HG03354 (cell line): ENCODE data around the gene AGMO.

ENCODE experiments used
- ATAC-seq: cut with Tn5 transposase; IDR thresholded peaks from one replicate; pipeline ENCODE4 v1.9.1; 2021; ENCODE audit warnings: mild to moderate bottlenecking; ENCODE audit not compliant: unreplicated experiment, poor library complexity, severe bottlenecking

Gene AGMO

DNA sequence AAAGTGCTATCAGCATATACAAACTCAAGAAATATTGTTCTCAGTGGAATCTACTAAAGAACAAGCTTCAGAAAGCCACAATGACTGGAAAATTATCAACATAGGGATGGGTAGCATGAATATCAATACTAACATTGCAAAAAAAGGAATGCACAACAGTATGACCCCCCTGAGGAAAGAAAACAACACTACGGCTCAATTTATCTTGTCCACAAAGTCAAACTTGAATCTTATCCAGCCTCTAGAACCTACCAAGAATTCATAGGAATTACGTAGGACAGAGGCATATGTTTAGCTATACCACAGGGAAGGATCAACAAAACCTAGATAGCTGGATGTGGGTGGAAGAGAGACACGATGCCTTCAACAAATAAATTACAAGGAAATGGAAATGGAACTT lies 54.6 kb downstream of the AGMO start:
- ATAC-seq, result no peak

DNA sequence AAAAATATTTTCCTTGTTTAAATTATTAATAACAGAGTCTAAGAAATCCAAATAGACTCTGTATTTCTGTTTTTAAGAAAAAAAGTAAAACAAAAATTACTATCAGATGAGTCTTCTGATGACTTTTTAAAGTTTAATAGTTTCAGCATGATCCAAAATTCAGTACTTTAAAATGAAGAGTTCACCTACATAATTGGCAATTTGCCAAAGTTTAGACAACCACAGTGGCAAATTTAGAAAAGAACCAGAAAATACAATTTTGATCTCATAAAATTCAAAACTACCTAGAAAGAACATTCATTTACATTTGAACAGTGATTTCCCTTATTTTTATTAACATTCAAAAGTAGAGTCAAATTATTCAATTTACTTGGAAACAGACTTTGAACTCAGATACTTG lies 56.1 kb downstream of the AGMO start:
- no peak for ATAC-seq

DNA sequence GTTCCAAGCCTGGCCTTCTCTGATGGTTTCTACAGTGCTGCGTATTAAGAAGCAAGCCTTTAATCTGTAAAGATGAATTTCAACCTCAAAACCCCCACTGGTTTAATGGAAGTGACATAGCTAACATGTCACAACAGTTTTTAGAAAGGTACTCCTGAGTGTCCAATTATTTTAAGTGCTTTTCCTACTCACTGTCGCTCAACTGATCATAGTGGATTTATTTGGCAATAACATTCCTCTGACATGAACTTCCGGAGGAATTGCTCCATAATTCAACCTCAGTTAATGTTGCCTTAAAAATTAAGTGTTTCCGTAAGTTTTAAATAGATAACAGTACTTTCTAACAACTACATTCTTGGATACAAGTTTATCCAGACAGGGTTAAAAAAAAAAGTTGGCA lies 57.5 kb downstream of the AGMO start:
- no peak for ATAC-seq

DNA sequence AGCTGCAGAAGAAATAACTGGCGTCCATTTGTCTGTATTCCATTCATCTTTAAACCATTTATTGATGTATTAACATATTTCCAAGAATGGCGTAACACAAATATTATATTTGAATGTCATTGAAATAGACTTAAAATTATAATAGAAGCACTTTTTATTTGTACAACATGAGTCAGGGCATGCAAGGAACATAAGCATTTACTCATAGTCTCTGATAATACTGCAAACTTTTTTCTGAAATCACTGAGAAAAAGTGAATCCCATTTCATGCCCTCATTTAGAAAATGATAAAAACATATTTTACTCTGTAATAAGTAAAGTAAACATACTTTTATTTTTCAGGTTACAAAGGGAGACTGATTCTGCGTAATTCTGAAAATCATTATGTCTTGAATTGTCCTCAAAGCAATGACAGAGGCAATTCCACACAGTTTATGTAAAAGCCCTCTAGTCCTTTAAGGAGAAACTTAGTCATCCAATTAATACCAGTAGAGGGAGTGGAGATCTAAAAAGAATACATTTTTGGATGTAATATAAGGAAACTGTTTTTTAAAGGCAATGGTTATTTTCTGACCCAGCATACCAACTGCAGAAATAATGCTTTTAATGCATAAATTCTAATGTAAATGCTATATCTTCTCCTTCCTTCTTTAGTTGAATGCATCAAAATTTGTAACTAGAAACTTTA lies 58.1 kb downstream of the AGMO start:
- no peak for ATAC-seq

DNA sequence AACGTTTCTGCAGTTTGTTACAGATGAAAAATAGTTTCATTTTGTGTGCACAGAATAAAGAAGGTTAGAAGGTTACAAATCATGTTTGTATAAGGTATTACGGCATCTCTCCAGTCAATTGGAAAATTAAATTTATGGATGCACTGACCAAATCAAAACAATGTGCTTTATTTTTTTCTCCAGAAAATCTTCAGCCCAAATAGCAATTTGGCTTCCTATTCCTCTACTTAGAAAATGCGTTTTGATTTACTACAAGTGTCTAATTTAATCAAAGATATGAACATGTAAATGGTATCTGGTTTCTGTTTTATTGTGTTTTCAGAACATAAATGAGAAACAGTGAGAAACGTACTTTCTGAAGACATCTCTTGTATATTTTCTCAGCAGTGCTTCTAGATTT lies 63.4 kb downstream of the AGMO start:
- ATAC-seq, result no peak

DNA sequence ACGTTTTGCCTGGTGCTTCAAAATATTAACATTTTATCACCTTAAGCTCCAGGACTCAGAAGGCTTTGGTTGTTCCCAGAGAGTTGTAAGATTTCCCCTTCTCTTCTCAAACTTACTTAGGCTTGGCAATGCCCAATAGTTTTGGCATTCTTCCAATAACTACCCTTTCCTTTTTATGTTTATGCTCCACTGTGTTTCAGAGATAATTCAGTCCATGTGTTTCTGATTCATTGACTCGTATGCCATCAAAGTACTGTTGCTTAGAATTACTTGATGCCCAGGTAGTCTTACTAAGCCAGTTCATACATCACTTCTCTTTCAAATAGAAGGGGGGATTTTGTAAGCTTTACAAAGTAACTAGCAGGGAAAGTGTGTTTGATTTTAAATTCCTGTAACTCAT lies 66.6 kb downstream of the AGMO start:
- ATAC-seq, result no peak

DNA sequence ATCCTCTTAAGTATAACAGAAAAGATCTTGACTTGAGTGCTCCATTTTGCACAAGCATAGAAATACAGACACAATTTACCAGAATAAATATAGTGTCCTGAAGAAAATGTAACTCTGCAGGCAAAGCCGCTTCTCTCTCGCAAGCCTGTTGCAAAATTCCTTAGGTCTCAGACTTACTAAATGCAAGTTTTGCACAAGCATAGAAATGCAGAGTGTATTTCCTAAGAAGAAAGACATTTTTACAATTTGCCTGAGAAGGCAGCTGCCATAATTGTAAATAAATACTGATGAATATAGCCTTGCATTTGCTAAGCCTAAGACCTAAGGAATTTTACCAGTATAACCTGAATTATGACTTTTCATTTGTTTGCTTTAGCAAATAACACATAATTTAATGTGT lies 67.1 kb downstream of the AGMO start:
- no peak for ATAC-seq

DNA sequence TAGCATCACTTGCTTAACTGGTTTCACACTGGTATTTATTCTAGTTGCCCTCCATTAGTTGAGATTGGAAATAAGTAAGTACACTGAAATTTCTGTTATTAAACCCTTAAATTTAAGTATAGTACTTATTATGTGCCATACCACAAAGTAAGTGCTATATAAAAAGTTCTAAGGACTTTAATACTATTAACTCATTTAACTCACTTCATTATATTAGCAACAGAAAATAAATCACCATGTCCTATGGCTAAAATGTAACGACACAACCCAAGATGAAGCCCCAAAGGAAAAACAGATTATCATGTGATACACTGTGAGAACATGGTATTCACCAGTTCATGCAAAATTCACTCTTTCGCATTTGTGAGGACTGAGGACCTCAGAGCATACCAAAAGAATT lies 70.5 kb downstream of the AGMO start:
- no peak for ATAC-seq

DNA sequence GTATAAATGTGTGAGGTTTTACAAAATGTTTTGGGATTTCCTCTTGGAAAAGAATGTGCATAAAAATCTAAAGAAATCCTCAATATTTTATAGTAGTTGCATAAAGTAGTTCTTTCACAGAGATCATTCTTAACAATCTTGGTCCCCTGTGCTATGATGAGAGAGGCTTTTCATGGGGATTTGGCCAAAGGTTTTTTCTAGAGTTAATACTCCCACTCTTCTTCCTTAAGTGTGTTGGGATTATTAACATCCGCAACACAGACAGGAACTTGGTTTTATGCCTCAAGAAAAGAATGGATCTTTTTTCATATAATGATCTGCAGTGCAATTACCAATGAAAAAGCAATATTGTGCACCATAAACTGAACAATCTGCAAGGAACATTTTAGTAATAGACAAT lies 71.5 kb downstream of the AGMO start:
- ATAC-seq, result no peak

DNA sequence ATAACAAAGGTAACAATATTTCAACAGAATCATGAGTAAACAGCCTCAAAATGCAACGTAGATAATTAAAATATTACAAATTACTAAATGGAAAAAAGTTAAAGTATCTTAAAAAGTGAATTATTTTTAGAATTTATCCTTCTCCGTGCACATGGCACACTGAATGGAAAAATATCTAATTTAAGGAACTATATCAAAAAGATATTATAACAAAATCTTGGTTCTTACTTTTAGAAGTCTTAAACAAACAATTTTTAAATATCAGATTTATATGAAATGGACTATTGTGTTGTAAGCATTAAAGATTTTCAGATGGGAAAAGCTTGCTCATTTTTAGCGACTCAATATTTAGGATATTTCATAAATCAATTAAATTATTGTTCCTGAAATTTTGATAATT lies 72.0 kb downstream of the AGMO start:
- ATAC-seq, result no peak

DNA sequence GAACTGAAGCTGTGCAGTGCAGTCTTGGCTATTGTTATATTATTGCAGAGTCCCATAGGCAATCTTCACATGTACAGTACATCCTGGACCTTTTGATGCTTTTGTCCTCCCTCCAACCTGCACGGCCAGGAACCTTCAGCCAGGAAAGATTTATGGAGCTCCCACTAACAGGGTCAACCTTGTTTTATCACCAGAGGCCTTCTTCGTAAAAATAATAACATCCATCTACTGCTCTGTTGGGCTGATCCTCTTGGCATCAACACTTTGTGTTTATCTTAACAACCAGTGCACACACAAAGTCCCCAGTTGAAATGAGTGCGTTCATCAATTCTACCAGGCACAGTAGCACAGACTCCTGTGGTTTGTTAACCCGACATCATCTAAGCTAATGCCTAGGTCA lies 72.4 kb downstream of the AGMO start:
- no peak for ATAC-seq

DNA sequence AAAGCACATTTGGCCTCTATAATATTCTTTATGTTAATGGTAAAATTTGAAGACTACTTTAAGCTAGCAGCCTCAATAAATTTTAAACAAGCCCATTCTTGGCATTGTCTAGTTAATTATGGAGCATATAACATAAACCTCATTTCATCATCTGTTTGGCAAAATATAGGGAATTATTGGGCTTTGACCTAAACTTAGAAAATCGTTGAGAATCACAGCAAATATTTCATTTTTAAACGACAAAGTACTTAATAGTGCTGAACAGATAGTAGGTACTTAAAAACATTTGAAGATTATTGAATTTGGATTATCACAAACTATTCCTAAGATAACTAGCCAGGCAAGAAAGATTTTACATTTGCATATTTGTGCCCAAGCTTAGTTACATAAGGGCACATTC lies 73.4 kb downstream of the AGMO start:
- ATAC-seq, result no peak

DNA sequence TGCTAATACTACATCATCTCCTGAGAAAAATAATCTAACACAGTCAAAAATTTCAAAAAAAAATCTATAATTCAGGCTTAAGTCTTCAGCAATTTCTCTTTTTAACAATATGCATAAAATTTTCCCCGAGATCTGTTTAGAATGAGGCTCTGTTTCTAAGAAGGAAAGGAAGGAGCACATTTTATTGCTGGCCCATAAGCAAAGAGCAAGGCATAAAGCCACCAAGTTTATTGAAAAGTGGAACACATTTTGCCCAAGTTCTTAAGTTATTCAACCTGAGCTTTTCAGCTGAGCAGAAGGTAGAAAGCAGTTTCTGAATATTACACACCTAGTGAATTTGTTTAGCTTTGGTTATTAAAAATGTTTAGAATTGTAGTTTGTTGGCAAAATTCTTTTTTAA lies 73.9 kb downstream of the AGMO start:
- no peak for ATAC-seq

DNA sequence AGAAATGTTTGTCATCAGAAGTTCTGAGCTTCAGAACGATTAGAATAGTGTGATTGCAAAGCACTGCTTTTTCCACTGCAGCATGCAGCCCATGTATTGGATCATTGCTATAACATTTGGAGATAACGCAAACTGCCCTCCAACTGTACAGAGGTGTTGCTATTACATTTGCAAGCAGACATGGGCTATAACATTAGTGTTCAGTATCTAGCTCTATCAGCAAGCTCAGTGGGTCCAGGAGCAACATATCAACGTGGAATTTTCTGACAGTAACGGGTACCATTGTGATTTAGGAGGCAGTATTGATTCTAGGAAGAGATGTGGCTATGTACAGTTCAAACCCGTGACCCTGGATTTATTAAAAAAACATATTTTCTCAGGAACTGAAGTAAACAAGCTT lies 75.8 kb downstream of the AGMO start:
- no peak for ATAC-seq

DNA sequence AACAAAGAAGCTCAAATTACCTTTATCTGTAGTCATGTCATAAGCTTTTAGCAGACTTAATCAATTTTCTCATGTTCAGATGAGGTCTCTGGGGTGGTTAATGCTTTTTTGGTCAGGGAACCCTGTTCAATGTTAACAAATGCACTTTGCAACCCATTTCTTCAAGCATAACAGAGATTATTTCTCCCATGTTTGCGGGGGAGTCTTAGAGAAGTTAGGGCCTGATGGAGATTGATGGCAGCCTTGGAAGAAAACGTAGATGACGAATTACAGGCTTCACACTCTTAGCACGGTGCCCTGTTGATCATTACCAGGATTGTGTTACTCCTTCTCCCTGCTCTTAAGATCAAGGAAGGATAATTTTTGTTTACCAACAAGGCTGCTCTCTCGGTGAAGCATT lies 76.4 kb downstream of the AGMO start:
- no peak for ATAC-seq

DNA sequence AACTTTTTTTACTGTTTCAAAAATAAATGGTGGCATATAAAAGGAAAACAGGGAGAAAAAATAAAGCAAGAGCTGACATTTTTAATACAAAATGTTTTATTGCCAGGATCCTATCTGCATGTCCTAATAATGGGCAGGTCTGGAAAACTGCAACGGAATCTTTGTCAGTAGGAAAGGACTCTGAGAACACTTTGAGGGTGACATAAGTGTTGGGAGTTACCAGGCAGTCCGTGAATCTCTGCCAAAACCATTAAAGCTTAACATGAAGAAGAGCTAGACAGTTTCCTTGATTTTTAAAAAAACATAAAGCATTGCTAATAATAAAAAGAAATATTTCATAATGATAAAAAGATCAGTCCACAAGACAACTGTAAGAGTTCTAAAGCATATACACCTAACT lies 80.7 kb downstream of the AGMO start:
- ATAC-seq, result no peak

DNA sequence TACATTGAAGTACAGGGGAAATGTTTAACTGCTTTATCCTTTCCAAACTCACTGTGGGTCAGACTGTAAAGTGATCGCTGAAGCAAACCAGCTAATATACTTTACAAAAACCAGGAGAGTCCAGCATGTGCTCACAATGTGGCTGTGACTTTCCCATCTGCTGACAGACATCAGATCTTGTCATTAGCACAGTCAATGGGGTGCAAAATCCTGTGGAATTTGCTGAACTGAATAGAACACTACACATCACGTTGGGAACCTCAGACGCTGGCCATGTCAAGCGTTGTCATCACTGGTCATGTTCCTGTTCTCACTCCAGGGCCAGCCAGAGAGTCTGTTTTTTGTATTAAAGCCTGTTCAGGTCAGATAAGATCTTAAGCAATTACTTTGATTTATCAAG lies 83.4 kb downstream of the AGMO start:
- no peak for ATAC-seq

DNA sequence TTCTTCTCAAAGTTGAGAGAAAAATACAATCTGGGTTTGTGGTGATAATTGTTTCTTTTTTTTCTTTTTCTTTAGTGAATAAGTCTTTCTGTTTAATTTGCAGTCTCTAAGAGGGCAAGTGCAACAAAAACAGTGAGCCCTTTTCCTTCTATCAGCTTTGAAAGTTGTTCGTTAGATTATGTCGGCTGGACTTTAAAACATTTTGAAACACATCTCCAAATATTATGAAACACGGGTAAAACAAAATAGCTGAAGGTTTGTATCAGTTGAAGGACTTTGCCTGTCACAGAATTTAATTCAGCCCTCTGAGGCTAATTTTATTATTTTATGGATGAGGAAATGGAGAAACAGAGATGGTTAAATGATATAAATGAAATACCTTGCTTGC lies 85.3 kb downstream of the AGMO start:
- no peak for ATAC-seq

DNA sequence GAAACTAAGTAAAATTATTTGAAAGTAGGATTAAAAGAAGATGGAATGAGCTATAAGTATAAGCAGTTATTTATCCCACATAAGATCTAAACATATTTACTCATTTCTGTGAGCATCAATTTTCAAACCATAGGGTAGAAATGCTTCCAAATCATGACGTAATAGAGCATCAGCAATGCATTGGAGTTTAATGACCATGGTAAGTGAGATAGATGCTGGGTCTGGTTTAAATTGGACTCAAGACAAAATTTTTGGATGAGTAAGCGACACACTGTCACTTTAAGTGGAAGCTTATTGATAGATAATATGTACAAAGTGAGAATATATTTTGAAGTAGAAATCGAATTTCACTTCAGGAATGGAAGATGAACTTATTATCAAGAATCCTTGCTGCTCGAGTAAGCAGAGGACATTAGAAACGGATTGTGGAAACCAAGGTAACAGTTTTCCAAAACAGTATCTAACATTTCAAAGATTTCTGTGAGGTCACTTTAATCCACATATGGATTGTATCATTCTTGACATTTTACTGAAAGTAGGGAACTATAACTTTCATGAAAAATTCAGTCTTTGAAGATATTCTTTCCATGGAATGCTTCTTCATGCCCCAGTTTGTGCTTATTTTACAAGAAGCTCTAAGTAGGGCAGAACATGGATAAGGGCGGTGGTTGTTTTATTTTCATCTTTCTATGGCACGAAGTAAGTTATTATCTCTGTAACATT lies 85.8 kb downstream of the AGMO start:
- ATAC-seq, result no peak

DNA sequence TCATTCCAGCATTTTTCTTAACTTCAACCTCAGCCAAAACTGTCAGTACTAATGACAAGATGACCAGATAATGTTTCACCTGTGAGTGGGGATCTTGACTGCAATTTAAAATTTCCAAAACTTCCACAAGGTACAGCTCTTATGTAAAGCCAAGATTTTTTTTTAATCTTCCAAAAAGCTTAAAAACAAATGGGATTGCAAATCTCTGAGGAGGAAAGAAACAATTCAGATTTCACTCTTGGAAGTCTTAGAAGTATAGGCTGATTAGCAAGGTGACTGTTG lies 90.2 kb downstream of the AGMO start:
- no peak for ATAC-seq

DNA sequence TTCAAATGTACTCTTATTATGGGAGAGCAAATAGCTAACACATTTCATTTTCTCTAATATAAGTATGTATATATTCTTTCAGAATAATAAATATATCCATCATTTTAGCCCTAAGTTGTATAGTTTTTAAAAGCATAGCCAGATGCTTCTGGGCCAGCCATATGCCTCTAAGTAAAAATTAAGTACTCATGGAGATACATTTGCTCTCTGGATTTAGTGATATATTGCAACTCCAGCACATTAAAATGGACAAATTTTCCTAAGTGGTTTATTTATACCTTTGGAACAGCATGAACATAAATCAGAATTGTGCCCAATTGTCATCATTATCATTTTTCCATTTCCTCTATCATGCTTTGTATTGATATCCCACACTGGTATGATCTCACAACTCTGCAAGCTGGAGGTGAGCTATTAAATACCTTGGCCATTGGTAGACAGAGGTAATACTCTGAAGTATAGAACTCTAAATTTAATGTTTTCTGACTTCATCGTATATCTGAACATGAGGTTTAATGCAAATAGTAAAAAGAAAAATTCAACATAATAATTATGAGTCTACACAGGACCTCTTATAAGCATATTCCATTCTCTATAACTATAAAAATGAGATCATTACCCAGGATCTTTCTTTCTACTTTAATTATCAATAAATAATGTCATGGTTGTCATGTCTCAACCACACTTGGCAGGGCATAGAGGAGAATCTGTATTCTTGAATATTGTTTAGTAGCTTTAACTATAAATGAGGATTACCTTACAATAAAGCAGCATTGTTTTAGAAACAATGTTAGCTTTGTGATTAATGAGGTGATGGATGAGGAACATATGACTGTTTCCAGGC lies 90.8 kb downstream of the AGMO start:
- ATAC-seq, result no peak
